GM12875 (cell line): ENCODE results near the gene RAB3A.

ENCODE experiments used
- H3K4me3 ChIP-seq: one replicate; pipeline ENCODE4 v1.5.1; 2011; ENCODE audit warnings: low read depth, low read length, control low read depth
- TF ChIP-seq, protein P1 (sequence below): IDR thresholded peaks from 2 replicates; pipeline ENCODE4 v1.5.1; 2011; ENCODE audit warnings: low read depth, mild to moderate bottlenecking, control low read depth, inconsistent platforms, low read length, moderate library complexity, borderline replicate concordance; ENCODE audit not compliant: insufficient read depth

RAB3A gene, protein sequence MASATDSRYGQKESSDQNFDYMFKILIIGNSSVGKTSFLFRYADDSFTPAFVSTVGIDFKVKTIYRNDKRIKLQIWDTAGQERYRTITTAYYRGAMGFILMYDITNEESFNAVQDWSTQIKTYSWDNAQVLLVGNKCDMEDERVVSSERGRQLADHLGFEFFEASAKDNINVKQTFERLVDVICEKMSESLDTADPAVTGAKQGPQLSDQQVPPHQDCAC

DNA sequence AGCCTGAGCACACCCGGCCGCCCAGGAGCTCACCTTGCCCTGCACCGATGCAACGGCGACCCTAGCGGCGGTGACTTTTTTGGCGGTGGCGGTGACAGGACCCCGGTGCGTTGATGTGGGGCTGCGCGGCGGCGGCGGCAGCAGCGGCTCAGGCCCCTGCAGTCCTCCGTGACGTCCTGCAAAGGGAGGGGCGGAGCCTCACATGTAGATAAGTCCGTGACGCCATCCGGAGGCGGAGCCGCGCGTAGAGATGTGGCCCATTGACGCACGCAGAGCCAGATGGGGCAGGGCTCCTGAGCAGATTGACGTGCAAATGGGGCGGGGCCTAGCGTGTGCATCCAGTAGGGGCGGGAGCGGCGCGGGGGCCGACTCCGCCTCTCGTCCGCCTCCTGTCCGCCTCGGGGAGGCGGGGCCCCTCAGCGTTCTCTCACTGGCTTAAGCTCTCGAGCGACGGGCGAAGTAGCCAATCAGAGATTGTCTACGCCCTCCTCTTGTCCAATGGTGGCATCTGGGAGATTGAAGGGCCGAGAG is at the start of gene RAB3A:
RAB3A (minus strand) TSS at position 180 of the 531 bp plus-strand sequence. CDS start 1,302 bp downstream, outside the sequence.
- H3K4me3 ChIP-seq, result peak within 1 kb of the TSS; percentile 81
- TF ChIP-seq, protein P1, sequence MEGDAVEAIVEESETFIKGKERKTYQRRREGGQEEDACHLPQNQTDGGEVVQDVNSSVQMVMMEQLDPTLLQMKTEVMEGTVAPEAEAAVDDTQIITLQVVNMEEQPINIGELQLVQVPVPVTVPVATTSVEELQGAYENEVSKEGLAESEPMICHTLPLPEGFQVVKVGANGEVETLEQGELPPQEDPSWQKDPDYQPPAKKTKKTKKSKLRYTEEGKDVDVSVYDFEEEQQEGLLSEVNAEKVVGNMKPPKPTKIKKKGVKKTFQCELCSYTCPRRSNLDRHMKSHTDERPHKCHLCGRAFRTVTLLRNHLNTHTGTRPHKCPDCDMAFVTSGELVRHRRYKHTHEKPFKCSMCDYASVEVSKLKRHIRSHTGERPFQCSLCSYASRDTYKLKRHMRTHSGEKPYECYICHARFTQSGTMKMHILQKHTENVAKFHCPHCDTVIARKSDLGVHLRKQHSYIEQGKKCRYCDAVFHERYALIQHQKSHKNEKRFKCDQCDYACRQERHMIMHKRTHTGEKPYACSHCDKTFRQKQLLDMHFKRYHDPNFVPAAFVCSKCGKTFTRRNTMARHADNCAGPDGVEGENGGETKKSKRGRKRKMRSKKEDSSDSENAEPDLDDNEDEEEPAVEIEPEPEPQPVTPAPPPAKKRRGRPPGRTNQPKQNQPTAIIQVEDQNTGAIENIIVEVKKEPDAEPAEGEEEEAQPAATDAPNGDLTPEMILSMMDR, result no peak

DNA sequence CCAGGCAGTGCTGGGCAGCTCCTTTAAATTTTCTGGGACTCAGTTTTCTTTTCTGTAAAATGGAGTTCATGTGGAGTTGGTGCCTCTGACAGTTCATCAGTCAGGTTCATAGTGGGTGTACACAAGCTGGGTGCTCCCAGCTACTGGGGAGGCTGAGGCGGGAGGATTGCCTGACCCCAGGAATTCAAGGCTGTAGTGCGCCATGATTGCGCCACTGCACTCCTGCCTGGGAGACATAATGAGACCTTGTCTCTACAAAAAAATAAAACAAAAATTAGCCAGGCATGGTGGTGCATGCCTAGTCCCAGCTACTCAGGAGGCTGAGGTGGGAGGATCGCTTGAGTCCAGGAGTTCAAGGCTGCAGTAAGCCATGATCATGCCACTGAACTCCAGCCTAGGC is 49.3 kb upstream of the RAB3A start:
- H3K4me3 ChIP-seq, result no peak overlapping the region
- TF ChIP-seq, protein P1, result no peak

DNA sequence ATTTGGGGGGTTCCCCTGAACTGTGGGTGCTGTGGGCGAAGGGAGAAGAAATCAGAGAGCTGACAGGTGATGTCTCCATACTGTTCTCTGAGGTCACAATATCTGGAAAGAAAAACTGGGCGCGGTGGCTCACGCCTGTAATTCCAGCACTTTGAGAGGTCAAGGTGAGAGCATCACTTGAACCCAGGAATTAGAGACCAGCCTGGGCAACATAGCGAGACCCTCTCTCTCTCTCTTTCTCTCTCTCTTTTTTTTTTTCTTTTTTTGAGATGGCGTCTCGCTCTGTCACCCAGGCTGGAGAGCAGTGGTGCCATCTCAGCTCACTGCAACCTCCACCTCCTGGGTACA is 48.5 kb upstream of the RAB3A start:
- no peak overlapping the region for H3K4me3 ChIP-seq

DNA sequence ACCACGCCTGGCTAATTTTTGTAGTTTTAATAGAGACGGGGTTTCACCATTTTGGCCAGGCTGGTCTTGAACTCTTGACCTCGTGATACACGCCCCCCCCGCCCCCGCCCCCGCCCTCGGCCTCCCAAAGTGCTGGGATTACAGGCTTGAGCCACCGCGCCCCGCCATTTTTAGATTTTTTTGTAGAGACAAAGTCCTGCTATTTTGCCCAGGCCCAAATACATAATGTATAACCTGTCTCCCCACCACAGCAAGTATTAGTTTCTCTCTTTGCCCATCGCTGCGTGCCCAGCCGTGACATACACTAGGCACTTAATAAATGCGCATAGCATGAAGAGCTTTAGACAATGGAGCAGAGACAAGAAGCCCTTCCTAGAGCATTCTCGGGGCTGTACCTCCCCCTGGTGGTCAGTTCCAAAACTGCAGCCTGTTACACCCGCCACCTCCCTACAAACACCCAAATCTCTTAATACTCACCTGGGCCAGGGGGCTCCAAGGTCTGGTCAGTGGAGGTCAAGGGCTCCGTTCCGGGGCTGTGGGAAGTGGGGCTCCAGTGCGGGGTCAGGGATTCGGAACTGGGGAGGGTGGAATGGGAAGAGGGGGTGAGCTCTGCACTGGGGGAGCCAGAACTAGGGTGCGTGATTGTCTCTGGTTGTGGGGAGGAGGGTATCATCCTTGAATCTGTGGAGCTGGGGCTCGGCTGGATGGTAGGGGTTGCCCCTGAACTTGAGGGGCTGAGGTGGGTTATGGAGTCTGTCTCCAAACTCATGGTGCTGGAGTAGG is 47.9 kb upstream of the RAB3A start:
- TF ChIP-seq, protein P1, result peak; percentile 88
- H3K4me3 ChIP-seq, result no peak overlapping the region

More for the DNA sequence above, 48.5 kb upstream of the RAB3A start:
- TF ChIP-seq, protein P1, result no peak

DNA sequence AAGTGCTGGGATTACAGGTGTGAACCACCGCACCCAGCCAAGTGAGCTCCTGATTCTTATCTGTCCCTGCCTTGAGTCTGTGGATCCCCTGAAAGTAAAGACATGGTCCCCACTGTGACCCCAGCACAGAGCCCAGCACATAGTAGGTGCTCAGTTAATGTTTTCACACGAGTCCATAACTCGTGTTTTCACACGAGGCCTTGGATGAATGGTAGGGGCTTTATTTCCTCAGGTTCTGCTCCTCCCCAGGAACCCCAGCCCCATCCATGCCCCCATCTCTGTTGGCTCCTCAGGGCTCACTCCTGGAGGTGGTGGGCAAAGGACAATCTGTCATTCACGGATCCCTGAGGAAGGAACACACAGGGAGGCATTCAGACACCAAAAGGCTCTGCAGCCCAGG is 46.0 kb upstream of the RAB3A start:
- TF ChIP-seq, protein P1, result no peak
- no peak overlapping the region for H3K4me3 ChIP-seq

DNA sequence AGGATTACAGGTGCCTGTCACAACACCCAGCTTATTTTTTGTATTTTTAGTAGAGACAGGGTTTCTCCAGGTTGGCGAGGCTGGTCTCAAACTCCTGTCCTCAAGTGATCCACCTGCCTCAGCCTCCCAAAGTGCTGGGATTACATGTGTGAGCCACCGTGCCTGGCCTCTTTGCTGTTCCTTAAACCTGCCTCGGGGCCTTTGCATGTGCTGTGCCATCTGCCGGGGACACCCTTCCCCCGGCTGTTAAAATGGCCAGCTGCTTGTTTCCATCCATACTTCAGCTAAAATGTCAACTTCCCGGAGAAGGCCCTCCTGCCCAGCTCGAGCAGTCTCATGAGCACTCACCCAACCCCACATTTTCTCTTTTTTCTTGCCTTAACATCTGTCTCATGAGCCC is 41.5 kb upstream of the RAB3A start:
- no peak overlapping the region for H3K4me3 ChIP-seq
- TF ChIP-seq, protein P1, result no peak
